ENCODE results near the gene CCDC142.

Gene CCDC142

DNA sequence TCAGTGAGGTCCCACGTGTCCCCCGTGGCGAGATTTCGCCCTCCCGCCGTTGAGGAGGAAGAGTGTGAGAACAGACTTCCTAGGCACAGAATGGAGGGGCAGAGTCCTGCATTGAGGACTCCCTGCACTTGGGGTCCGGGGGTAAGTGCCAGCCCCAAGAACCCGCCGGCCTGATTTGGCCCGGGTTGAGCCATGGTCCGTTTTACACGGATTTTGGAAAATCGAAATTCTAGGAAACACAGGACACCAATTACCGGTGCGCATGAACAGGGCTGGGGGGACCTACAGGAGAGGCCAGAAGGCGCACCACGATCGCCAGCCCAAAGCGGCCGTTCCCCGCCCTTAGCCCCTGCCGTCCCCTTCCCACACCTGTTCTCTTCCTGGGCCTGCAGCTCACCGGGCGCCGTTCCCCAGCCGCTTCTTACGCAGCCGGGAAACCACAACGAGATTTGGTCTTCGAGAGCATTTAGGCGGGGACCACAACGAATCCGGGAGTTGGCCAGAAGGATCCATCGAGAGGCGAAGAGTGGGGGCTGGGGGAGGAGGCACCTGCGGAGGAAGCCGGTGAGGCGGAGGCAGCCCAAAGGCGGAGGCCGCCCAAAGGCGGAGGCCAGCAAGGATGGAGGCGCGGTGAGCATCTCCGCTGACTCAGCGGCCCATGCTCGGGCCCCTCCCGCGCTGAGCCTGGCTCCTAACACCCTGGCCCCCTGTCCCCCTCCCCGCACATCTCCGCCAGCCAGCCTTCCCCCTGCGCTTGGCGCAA is 31.0 kb upstream of the CCDC142 start:
- DNase-seq (ENCODE audit: low spot score): no peak

DNA sequence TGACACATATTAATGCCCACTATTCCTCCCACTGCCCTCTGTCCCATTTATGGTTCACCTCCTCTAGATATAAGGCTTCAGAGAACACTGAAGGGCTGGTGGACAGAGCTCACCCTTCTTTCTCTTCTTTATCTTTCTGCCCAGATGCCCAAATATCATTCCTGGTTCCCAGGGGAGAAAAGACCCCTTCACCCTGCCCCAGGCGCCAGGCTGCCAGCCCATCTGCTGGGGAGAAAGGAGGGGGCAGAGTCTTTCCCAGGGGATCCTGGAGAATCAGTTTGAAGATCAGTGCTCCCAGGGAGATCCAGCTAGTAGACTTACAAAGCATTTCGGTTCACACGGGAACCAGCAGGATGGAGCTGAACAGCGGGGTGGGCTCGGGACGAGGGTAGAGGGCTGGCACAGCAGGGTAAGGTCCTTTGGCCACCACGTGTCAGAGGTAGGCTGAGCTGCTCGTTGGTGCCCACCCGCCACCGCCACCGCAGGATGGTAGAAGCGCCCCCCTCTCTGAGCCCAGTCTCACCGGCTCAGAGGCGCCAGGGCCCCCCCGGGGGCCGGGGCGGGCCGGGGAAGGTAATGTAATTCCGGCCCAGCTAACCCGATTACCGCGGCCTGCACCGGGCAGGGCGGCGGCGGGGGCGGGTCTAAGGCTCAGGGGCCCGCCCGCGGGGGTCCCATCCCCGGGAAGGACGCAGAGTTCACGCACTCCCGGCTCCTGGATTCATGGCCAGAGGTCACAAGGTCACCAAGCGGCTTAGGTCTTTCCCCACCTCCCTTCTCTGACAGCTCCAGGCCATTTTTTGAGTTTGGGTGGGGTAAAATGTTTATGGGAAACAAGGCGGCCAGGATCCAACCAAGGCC is 30.2 kb upstream of the CCDC142 start:
- no peak for DNase-seq (ENCODE audit: low spot score)

DNA sequence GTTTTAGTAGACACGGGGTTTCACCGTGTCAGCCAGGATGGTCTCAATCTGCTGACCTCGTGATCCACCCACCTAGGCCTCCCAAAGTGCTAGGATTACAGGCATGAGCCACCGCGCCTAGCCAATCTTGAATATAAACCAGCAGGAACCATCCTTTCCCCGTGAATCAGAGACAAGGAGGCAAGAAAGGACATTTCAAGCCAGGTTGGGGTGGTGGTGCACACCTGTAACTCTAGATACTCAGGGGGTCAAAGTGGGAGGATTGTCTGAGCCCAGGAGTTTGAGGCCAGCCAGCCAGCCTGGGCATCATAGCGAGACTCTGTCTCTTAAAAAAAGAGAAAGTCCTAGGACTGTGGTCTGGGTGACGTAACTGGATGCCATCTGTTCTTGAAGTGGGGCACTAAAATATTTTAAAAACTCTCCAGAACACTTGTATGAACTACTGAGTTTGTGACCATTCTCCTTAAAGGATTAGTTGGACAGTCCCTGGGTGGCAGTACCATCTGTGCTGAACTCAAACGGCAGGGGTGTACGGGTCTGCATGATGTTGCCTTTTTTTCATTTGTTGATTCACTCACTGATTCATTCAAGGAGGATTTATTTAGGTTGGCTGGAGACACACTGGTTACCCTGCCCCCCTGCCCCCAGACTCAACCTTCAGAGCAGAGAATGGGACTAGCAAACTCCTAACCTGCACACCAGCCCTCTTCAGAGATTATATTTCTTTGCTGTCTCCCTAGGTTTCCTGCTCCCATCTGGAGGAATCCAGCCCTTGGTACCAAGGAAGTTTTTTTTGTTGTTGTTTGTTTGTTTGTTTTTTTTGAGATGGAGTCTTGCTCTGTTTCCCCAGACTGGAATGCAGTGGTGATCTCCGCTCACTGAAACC is 28.5 kb upstream of the CCDC142 start:
- no peak for DNase-seq (ENCODE audit: low spot score)

DNA sequence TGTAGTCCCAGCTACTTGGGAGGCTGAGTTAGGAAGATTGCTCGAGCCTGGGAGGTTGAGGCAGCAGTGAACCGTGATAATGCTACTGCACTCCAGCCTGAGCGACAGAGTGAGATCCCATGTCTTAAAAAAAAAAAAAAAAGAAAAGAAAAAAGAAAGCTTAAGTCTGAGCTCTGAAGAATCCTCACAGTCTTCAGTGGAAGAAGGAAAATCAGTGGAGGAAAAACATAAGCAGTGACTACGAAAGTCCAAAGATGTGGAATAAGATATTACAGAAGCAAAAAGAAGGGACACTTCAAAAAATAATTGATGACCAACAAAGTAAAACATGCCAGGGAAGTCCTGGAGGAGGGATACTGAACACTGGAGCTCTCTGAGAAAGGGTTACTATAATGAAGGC is 27.5 kb upstream of the CCDC142 start:
- no peak for DNase-seq (ENCODE audit: low spot score)

DNA sequence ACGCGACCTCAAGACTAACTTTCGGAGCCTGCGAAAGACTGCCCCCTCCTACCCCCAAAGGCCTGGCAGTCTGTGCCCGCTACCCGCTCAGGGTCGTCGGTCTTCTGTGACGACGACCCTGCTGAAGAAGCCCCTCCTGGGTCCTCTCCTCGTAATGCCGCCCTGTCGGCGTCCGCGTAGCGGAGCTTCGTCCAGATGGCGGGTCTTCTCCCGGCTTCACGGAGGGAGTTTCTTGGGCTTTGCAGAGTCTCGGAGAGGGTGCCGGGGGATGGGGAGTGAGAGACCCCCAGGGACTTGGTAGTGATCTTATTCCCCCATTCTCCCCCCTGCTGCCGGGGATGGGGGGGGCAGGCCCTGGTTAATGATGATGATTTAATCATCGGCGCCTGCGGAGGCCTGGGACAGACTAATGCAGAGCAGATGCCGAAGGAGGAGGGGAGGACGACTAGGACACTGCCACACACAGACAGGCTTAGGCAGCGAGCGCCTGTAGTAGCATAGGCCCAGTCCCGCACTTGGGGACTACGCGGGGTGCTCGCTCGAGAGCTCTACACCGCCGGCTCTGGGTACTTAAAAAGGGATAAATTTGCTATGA is 25.2 kb upstream of the CCDC142 start:
- peak; percentile 11 for DNase-seq (ENCODE audit: low spot score)

DNA sequence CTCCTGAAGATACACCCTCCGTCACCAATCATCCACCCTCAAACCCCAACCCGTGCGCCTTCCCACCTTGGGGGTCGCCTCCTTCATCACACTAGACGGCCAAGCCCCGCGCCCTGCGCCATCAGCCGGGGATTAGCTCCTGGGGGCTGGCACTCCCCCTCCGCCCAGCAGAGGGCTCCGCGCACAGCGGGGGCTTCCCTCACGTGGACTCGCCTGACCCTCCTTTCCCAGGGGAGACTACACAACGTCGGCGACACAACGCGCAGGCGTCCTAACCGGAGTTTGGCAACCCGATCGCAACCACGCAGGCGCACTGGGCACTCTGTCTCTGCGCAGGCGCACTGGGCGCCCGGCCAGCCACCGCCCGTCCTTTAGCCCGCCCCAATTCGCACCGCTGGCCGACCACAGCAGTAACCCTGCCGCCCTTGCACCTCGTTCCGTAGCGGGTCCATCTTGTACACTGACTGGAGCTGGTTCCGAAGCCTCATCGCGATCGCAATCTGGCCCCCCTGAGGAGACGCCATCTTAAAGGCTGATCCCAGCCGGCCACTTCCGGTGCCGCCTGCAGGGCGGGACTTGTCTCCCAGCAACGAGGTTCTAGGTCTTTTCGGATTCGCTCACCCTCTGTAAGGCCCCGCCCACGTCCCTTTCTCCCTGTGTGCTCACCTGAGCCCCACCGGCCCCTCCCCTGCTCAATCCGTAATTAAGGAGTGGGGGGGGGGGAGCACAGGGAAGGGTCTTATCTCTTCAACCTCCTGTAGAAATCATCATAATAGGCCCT is 24.5 kb upstream of the CCDC142 start, which contains the start of gene PCGF1:
TSS of gene PCGF1 (minus strand) at position 551 of the 781 bp plus-strand sequence. CDS start at position 524, 27 bp downstream.
- peak; percentile 99 for DNase-seq (ENCODE audit: low spot score)

DNA sequence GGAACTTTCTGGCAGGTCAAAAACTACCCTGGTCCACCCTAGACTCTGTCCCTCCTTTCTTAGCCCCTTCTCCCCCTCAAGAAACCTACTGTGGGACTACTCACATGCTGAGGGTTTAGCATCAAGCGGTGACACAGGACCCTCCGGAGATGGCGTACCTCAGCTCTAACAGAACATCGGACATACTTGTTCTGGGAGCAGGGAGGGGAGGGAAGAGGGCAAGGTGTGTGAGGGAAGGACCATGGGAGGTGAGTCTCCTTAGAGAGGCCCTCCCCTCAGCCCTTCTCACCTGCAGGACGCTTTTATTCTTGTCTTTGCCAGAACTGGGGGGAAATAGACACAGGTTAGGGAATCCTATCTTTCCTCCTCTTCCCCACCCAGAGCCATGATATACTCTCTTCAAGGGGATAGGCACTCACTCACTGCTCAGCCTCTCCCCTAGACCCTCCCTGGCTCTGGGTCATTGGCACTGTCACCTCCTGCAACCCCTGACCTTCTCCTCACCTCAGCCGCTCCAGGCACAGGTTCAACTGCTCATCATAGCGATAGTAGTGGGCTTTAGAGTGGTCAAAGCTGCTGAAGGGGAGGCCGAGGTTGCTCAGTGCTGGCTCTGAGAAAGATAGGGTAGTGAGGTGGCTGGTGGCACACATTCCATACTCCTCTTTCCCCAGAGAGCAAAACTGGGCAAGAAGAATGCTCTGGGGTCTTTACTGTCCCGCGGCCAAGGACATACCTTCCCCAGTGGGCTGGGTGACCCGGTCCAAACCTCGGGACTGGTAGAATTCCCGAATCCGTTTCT is 22.8 kb upstream of the CCDC142 start:
- no peak for DNase-seq (ENCODE audit: low spot score)

DNA sequence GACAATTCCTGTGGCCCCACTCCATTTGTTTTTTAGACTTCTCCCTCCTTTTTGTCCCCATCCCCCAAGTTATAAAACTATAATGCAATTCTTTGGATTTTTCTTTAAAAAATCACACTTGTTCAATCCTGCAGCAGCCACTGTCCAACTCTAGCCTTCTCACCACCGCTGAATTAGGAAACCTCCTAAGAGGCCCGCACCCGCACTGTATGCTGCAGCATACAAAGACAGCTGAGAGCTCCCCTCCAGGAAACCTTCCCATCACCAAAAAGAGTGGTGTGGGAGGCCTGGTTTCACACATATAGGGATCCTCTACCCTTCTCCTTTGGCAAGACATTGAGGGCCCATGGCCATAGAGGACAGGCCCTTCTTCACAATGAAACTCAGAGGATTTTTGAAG is 21.8 kb upstream of the CCDC142 start:
- DNase-seq (ENCODE audit: low spot score): no peak

DNA sequence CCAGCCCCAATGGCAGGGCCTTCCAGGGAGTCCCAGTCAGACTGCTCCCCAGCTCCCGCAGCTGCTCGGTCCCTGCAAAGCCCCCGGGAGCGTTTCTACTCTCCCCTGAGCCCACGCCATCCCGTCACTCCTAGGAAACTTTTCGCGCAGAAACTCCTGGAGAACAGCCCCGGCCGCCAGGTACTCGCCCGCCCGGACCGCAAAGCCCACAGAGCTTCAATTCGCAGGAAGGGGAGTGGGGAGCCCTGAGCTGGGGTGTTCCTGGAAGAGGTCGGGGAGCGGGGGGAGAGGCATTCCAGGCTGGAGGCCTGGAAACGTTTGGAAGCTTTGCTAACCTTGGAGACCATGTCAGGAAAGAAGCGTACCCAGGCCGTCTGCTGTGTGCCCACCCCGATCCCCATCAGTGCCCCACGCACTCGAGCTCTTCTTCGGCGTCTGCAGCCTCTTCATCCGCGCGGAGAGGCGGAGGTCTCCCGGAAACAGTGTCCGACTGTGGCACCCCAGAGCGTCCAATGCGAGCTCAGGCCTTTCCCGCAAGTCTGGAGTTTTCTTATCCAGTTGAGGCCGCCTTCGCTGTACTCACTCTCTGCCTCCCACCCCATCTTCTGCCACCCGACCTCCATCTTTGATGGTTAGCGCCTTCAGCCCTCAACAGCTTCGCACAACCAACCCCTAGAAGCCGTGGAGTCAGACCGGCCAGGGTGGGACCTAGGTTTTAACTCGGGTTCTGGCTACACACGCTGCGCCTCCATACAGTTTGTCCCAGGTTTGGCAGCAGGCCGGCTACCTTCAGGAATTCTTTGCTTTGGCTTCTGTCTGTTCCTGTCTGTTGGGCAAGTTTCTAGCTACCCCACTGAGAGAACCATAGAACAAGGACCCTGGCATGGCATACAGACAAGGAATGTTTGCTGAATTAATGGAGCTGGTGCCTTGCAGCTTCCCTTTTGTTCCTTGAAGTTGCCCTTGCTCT is 21.0 kb upstream of the CCDC142 start:
- DNase-seq (ENCODE audit: low spot score): no peak

DNA sequence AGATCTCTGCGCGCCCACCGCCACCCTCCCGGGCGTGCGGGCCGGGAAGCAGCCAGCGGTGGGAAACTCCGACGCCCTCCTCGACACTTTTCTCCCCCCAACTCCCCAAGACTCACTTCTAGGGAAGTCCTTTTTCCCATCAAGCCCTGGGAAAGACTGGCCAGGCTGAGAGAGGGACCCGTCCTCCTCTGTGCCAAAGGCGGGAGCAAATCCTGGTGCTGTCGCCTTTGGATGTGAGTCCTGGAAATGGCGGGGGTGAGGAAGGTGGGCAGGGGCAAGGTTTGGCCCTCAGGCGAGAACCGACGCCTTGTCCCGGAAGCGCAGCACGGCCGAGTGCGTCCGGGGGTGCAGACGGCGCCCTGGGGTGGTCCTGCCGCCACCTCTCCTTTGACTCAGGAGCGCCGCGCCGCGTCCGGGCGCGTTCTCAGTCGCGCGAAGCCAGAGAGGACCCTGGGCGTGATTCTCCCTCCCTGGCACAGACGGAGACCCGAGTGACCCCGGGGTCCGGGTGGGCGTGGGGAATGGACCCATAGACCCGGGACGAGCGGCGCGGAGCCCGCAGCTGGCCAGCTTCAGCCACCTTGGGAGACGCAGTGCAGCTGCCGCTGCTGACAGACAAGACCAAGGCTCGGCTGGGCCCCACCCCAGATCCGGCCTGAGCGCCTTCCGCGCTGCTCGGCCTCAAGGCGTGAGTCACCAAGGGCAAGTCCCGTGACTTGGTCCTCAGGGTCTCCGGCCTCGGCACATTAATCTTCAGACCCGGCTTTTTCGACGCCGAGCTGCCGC is 20.1 kb upstream of the CCDC142 start:
- DNase-seq (ENCODE audit: low spot score): no peak

DNA sequence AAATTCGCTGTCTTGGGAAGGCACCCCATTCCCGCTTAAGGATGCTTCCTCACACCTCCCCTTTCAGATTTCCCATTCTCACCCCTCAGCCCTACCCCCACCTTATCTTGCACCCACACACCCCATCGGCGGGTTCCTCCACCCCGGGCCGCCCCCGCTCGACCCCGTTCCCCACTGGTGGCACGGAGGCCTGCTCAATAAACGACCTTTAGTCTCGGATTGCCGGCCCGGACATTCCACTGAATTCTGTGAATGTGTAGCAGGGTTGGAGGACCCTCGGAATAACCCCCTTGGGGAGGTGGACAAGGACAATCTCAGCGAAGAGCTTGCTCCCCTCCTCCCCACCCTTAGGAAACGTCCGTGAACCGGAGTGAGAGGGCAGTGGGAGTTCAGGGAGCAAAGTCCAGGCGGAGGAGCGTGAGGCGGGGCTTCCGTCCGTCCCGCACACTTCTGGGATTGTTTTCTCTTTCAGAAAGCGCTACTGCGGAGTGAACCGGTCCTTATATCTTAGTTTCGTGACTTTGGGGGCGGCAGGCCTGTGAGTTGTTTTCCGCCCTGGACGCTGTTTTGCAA is 19.4 kb upstream of the CCDC142 start:
- no peak for DNase-seq (ENCODE audit: low spot score)

DNA sequence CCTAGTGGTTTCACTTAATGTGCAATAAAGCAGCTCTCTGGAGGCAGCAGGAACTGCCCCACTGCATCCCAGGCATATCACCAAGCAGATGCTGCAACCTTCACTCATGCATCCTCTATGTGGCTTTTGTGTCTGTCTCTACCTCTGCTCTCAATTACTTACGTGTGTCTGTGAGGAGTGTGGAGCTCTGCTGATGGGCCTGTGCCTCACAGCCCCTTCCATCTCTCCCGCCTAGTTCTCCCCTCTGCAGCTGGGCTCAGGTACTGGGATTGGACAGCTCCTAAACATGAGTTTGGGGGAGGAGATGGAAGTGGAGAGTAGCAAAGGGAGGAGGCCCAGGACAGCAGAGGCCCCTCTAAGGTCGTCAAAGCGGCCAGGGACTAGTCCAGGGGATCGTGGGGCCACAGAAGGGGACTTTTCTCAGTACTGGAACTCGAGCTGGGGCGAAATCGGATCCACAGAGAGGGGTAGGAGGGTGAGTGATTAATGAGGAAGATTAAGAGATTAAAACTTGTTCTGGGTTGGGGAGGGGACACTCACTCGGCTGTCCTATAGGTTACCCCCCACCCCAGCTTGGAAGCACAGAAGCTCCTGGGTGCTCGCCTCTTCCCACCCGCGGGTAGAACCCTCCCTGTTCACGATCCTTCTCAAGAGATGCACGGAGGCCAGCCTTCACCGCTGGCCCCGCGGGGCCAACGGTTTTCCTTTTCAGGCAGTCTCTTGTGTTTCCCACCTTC is 18.7 kb upstream of the CCDC142 start:
- no peak for DNase-seq (ENCODE audit: low spot score)

DNA sequence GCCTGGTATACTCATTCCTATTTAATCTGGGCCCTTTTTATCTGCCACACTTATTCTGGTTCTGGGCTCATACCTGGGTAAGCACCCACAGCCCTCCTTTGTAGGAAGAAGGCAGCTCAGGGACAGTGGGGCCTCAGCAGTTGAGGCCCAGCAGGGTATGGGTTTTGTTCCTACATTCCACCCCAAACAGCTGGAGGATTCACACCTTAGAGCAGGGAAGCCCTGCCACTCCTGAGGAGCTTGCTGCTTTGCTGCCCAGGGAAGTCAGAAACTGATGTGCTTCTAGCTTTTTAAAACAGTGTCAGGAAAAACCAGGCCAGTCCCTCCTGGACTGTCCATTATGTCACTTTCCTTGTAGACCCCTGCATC is 17.8 kb upstream of the CCDC142 start:
- DNase-seq (ENCODE audit: low spot score): no peak

DNA sequence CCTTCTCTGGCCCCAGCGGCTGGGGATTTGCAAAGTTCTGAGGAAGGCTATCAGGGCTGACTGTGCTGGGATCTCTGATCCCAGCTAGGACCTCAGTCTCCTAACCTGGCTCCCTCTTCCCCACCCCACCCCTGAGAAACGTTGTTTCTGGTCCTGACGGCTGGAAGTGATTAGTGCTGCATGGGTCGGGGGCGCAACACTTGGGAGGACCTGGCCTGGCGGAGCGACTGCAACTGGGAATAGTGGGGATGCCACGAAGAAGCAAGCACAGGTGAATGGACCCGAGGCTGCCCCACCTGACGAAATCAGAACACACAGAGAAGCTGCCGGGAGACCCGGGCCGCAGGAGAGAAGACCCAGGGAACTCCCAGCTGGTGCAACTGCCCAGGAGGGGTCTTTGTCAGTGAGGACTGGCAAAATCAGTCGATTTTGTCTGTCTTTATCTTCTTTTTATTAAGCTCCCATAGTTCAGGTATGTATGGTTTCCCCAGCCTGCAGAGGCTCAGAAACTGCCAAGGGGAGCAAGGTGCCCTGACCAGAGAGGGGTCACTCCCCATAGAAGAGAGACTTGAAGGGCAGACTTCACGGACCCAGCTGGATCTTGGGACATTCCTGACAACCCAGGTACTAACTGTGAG is 17.3 kb upstream of the CCDC142 start:
- no peak for DNase-seq (ENCODE audit: low spot score)

DNA sequence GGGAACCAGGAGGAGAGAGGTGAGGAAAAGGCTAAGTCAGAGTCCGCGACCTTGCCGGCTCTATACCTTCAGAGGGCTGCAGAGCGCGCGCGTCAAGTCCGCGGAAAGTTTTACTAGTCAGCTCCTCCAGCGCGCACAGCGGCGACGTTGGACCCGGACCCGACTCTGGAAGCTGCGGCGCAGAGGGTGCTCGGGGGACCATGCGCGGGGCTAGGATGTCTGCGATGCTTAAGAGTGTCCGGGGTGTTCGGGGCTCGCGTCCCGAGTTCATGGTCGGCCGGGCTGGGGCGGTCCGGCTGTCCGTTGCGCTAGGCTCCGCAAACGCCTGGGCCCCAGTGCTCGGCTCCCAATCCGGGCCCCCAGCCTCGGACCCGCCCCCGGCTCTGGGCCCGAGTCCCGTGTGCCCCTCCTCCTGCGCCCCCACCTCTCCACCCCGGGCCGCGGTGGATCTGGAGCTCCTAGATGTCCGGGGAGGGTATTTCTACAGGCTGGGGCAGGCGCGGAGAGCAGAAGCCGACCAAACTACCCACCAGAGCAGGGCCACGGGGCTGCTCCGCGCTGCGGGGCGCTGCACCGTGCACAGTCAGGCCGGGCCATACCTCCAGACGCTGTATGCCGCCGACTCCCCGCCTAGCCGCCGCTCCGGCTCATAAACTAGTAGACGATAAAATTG is 16.6 kb upstream of the CCDC142 start, which contains the start of gene LBX2:
TSS of gene LBX2 (minus strand) at position 337 of the 673 bp plus-strand sequence. CDS start at position 271, 66 bp downstream.
- DNase-seq (ENCODE audit: low spot score): no peak
